KOPT-K1 (cell line): ENCODE results near the gene LRP1-AS.

Experiments
- H3K27ac ChIP-seq: fragments of 200-600 bp; sonication (generic); 2 replicates; pipeline ENCODE4 v1.5.1; 2016; ENCODE audit warnings: antibody characterized with exemption, mild to moderate bottlenecking, low read depth, low read length; ENCODE audit not compliant: poor library complexity, severe bottlenecking
- H3K36me3 ChIP-seq: fragments of 200-600 bp; sonication (generic); 2 replicates; pipeline ENCODE4 v1.5.1; 2017; ENCODE audit warnings: antibody characterized with exemption, mild to moderate bottlenecking, low read length, moderate library complexity; ENCODE audit not compliant: insufficient read depth
- H3K9me3 ChIP-seq: fragments of 200-600 bp; sonication (generic); 2 replicates; pipeline ENCODE4 v1.5.1; 2017; ENCODE audit warnings: antibody characterized with exemption, low read length, mild to moderate bottlenecking; ENCODE audit not compliant: insufficient read depth, poor library complexity, severe bottlenecking

The LRP1-AS gene

DNA sequence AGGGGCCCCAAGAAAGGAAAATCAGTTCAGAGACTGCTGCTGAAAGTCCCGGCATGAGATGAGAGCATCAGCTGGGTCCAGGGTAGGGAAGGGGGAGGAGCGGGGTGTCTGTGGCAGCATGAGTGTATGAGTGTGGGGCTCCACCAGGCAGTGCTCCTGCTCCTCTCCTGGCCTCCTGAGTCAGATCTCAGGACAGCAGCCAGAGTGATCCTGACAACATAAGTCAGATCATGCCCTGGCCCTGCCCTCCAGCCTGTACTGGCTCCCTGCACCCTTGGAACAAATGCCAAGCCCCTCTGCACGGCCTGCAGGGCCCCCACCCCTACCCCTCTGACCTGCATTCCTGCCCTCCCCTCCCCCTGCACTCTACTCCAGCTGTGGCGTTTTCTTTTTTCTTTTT is 24.2 kb upstream of the LRP1-AS start:
- H3K27ac ChIP-seq = no peak overlapping the region
- no peaks in the 10 kb centered on the region for H3K36me3 ChIP-seq
- no peaks in the 10 kb centered on the region for H3K9me3 ChIP-seq

DNA sequence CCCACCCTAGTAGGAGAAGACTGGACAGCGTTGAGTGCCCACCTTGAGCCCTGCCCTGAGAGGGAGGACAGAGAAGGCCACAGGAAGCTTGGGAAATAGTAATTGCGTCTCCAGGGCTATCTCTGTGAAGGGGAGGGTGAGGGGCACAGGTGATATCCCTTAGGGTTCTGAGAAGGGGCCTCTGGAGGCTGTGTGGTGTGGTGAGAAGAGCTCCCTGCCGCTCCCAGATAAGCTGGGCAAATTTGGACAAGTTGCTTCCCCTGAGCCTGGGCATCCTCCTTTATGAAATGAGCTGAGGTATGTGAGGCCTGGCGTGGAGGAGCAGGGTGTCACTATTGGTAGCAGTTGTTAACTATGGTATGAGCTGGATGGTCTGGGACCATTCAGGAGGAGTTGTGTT is 23.5 kb upstream of the LRP1-AS start:
- Histone ChIP-seq H3K36me3 (no peaks in the 10 kb centered on the region), H3K9me3 (no peaks in the 10 kb centered on the region), H3K27ac (no peak overlapping the region)

DNA sequence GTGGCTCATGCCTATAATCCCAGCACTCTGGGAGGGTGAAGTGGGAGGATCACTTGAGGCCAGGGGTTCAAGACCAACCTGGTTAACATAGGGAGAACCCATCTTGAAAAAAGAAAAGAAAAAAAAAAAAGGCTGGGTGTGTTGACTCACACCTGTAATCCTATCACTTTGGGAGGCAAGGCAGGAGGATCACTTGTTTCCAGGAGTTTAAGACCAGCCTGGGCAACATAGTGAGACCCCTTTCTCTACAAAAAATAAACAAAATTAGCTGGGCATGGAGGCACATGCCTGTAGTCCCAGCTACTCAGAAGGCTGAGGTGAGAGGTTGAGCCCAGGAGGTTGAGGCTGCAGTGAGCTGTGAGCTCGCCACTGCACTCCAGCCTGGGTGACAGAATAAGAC is 23.0 kb upstream of the LRP1-AS start:
- Histone ChIP-seq H3K9me3 (no peaks in the 10 kb centered on the region), H3K27ac (no peak overlapping the region), H3K36me3 (no peaks in the 10 kb centered on the region)

DNA sequence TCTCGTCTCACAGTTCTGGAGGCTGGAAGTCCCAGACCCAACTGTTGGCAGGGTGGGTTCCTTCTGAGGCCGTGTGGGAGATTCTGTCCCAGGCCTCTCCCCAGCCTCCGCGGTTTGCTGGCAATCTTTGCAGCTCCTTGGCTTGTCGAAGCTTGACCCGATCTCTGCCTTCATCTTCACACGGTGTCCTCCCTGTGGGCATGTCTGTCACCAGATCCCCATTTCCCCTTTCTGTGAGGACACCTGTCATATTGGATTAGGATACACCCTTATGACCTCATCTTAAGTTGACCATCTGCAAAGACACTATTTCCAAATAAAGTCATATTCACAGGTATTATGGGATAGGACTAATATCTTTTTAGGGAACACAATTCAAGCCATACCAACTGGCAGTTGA is 22.6 kb upstream of the LRP1-AS start:
- Histone ChIP-seq H3K36me3 (no peaks in the 10 kb centered on the region), H3K27ac (no peak overlapping the region), H3K9me3 (no peaks in the 10 kb centered on the region)

DNA sequence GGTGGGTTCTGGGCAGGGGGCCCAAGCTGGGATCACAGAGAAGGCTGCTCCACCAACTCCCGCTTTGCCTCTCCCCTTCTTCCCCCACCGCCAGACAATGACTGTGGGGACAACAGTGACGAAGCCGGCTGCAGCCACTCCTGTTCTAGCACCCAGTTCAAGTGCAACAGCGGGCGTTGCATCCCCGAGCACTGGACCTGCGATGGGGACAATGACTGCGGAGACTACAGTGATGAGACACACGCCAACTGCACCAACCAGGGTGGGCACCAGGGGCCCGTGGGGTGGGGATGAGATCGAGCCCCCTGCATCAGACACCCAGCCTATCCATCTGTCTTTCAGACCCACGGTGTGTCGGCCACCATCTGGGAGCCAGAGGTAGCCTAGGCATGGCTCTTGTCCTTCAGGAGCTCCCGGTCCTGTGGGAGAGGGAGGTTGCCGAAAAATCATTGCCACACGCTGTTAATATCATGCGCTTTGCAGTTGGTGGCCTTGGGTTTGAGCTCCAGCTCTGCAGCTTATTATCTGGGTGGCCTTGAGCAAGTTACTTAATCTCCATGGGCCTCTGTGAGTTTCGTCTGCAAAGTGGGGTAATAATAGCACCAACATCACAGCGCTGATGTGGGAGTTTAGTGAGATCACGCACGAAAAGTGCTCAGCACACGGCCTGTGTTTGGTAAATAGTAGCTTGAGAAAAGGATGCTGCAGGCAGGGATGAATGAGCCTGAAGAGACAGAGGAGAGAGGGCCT is 21.8 kb upstream of the LRP1-AS start:
- H3K9me3 ChIP-seq = no peaks in the 10 kb centered on the region
- no peaks in the 10 kb centered on the region for H3K36me3 ChIP-seq
- no peak overlapping the region for H3K27ac ChIP-seq

DNA sequence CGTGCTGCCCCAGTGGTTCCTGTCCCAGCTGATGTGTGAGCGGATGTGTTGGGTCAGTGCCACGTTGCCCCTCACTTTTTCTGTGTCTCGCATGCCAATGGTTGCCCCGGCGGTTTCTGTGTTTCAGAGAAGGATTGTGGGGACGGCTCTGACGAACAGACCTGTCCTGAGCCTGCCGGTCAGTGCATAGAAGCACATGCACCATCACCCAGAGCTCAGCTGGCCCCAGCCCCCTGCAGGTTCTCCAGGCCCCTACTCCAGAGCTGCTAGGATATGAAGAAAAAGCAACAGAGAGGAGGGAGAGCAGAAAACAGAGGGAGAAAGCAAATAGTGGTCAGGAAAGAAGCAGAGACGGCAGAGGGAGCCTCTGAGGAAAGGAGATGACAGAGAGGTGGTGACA is 20.6 kb upstream of the LRP1-AS start:
- Histone ChIP-seq H3K9me3 (no peaks in the 10 kb centered on the region), H3K27ac (no peak overlapping the region), H3K36me3 (no peaks in the 10 kb centered on the region)

DNA sequence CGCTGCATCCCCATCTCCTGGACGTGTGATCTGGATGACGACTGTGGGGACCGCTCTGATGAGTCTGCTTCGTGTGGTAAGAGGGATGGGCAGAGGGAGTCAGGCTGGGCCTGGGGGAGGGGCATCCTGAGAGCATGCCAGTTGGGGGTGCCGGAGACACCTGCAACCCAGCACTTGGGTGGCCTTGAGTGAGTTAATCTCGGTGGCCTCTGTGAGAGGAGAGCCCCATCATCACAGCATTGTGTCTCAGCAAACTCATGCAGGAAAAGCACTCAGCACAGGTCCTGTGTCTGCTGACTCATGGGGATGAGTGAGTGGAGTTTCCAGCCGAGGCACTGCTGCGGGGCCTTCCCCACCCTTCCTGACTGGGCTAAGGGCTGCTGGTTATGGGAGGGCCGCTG is 19.6 kb upstream of the LRP1-AS start:
- H3K36me3 ChIP-seq = no peaks in the 10 kb centered on the region
- H3K27ac ChIP-seq = no peak overlapping the region
- H3K9me3 ChIP-seq = no peaks in the 10 kb centered on the region

DNA sequence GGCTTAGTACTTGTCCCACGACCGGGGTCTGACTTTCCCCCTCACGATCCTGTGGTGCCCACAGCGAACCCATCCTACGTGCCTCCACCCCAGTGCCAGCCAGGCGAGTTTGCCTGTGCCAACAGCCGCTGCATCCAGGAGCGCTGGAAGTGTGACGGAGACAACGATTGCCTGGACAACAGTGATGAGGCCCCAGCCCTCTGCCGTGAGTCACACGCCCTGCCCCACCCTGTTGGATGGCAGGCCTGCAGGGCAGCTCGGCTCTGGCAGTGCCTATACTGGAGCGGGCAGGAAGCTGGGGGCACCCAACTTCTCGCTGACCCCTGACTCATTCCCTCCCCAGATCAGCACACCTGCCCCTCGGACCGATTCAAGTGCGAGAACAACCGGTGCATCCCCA is 18.3 kb upstream of the LRP1-AS start:
- no peaks in the 10 kb centered on the region for H3K9me3 ChIP-seq
- no peak overlapping the region for H3K27ac ChIP-seq
- H3K36me3 ChIP-seq = no peaks in the 10 kb centered on the region

DNA sequence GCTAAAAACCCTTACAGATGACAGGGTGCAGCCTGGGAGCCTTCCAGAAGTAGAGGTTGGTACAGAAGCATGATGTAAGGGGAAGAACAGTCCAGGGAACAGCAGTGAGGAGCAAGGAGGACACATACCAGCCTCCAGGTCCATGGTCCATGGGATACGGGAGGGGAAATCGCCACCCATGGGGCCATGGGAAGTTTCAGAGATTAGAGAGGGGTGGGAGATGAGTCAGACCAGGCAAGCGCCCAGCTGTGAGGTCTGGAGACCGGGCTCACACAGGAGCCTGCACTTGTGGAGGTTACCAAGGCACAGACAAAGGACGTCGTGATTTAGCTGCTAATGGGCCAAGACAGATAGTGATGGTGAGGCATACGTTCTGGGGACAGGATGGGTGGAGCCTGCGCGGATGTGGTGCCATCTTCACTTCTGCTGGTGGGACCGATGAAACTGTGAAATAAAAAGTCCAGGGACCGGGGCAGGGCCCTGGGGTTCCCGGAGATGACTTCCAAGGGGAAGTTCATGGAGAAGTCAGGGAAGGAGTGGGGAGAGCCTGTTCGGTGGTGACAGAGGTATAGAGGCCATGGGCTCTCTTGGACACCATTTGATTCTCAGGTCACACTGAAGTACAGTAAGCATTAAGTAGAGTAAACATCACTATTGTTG is 17.7 kb upstream of the LRP1-AS start:
- Histone ChIP-seq H3K36me3 (no peaks in the 10 kb centered on the region), H3K9me3 (no peaks in the 10 kb centered on the region), H3K27ac (no peak overlapping the region)

DNA sequence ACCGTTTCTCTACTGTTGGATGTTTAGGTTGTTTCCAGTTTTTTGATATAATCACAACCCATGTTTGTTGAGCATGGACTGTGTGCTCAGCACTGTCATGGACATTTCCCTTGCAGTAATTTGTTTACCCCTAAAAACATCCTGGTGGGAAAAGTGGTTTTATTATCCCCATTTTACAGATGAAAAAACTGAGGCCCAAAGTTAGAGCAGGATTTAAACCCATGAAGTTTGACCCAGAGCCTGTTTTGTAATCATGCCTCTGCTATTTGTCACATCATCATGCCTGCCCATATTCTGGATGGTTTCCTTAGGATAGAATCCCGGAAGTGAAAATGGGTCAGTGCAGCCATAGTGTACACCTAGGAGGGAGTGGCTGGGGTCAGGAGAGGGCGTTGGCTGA is 17.0 kb upstream of the LRP1-AS start:
- Histone ChIP-seq H3K27ac (no peak overlapping the region), H3K36me3 (no peaks in the 10 kb centered on the region), H3K9me3 (no peaks in the 10 kb centered on the region)

DNA sequence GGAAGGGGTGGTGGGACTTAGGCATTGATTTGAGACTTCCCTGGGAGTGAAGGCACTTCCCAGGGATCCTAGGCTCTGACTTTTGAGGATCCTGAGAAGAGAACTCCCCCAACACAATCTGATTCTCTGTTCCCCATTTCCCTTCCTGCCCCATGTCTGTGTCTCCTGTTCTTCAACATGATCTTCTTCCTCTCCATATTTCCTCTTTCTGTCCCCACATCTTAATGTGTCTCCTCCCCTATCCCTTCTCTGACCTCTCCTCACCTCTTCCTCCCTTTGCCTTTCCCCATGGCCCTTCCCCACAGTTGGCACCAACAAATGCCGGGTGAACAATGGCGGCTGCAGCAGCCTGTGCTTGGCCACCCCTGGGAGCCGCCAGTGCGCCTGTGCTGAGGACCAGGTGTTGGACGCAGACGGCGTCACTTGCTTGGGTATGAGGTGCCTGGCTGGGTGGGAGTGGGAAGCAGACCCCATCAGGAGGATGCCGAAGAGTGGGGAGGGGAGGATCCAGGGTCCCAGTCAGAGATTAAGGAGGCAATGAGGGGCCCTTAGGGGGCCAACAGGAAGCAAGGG is 15.2 kb upstream of the LRP1-AS start:
- no peaks in the 10 kb centered on the region for H3K36me3 ChIP-seq
- no peaks in the 10 kb centered on the region for H3K9me3 ChIP-seq
- no peak overlapping the region for H3K27ac ChIP-seq

DNA sequence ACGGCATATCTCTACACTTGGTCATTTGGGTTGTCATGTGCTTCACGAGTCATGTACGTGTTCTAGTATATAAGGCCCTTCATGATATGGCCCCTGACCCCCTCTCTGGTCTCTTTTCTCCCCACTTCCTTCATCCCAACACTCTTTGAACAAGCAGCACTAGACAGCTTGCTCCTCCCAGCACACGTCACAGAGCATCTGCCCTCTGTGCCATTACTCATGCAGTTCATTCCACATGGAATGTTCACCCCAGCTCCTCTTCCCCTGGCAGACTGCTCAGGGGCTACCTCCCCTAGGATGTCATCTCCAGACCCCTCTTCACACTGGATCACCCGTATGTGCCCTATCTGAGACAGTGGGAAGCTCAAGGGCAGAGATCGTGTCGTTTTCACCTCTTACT is 14.1 kb upstream of the LRP1-AS start:
- Histone ChIP-seq H3K9me3 (no peaks in the 10 kb centered on the region), H3K36me3 (no peaks in the 10 kb centered on the region), H3K27ac (no peak overlapping the region)

DNA sequence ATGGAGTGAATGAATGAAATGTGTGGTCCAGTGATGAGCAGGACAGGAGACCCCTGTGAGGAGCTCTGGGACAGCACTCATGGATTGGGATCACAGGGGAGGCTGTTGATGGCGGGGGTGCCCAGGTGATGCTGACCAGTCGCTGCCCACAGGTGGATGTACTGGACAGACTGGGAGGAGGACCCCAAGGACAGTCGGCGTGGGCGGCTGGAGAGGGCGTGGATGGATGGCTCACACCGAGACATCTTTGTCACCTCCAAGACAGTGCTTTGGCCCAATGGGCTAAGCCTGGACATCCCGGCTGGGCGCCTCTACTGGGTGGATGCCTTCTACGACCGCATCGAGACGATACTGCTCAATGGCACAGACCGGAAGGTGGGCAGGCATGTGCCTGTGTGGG is 13.3 kb upstream of the LRP1-AS start:
- Histone ChIP-seq H3K9me3 (no peaks in the 10 kb centered on the region), H3K36me3 (no peaks in the 10 kb centered on the region), H3K27ac (no peak overlapping the region)

DNA sequence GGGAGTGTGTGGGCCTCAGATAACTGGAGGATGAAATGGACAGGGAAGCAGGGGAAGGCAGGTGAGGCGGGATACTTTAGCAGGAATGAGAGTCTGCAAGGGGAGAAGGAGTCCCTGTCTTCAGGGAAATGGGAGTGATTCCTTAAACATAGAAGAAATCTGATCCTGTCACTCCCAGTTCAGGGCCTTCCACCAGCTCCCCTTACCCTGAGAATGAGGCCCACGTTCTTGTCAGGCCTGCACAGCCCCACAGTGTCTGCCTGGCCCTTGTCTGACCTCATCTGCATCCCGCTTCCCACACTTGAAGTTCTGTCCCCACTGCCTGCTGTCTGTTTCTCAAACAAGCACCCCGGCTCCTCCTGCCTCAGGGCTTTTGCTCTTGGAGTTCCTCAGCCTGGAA is 12.6 kb upstream of the LRP1-AS start:
- Histone ChIP-seq H3K9me3 (no peaks in the 10 kb centered on the region), H3K27ac (no peak overlapping the region), H3K36me3 (no peaks in the 10 kb centered on the region)

DNA sequence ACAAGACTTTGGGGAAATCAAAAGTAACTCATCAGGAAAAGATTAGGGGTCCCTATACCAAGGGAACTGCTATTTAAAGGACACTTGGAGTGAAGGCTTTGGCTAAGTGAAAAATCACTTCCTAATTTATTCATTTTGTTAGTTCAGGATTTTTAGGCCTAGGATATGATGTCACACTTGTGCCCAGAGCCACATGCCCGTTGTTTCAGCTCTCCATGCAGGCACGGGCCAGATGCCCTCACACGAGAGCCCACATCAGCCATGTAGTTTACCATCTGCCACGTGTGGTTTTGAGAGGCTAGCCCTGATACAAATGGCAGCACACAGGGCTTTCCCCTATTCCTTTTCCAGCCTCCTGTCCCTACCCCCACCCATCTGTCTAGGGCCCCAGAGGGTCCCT is 11.9 kb upstream of the LRP1-AS start:
- Histone ChIP-seq H3K27ac (no peak overlapping the region), H3K36me3 (no peaks in the 10 kb centered on the region), H3K9me3 (no peaks in the 10 kb centered on the region)

DNA sequence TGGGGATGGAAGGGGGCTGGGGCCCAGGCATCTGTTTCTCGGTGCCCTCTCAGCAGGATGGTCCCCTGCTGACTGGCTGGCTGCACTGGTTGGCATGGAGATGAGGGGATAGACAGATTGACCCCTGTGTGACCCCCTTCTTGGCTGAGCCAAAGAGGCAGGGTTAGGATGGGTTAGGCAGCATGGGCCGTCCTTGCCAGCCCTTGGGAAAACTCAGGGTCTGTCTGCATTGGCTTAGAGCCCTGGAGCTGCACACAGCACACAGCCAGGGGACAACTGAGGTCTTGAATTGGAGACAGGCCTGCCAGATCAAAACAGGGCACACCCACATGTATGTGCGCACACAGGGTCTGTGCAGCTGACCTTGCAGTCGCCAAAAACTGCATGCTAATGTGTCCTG is 11.2 kb upstream of the LRP1-AS start:
- H3K36me3 ChIP-seq = no peaks in the 10 kb centered on the region
- H3K27ac ChIP-seq = no peak overlapping the region

More for the DNA sequence above, 11.2 kb upstream of the LRP1-AS start:
- no peaks in the 10 kb centered on the region for H3K9me3 ChIP-seq
